ENCODE measurements around the gene ZNF331.

- no peak for TF ChIP-seq CTCF (IDR thresholded peaks at IDR 0.05)
- TF ChIP-seq POLR2A (IDR thresholded peaks at IDR 0.05): no peak
These were observed 62.3 kb downstream of the ZNF331 start for GRCh38 chr19:53600217-53600616.

Data from esophagus squamous epithelium (tissue), 4 donors.